ENCODE results near the gene UQCC3. TPM values are rescaled to one million over a fixed set of nuclear protein-coding genes. Genes with fewer than 3 reads are reported as not detected.
A peak's percentile ranks its signal among the peaks of the same experiment; 100 is the strongest.
"Not testable (repeated sequence)": the region's sequence is repeated elsewhere in the genome, so short reads cannot be mapped to it uniquely, and the experiment has no call there.

The UQCC3 gene
- total RNA-seq, 2 experiments from 2014 or later: 6.7 to 7.4 TPM

DNA sequence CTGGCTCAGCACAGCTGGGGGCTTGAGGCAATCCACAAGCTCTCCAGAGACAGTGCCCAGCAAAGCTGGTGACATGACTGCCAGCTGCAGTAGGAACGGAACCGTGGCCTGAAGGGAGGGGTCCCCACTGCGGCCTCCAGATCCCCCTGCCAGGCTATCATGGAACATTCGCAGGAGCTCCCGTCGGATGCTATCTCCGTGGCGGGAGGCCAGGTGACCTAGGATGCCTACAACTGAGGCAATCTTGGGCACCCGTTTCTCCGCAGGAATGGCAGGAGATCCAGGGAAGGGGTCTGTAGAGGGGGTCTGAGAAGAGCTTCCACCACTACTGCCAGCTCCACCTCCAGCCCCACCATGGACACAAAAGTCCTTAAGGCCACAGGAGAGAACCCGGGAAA, 22.5 kb upstream of the UQCC3 start:
- Mint-ChIP-seq H3K36me3 (ENCODE audit: low read depth) (peaks cover 24% of the 10 kb centered on the region), H3K9me3 (no peaks in the 10 kb centered on the region), H3K4me1 (peaks cover 43% of the 10 kb centered on the region), H3K4me3 (no peak overlapping the region), H3K27me3 (no peaks in the 10 kb centered on the region), H3K27ac (no peak overlapping the region)
- ChIA-PET CTCF (interaction anchor here (0.9 to 1.4 kb wide), 7 partner anchors 8 to 38 kb away, joined by 3 to 5 read pairs (median 4); partner anchors contain the start of genes ROM1 and UQCC3), POLR2A (no interaction called here)
- DNase-seq: no peak

DNA sequence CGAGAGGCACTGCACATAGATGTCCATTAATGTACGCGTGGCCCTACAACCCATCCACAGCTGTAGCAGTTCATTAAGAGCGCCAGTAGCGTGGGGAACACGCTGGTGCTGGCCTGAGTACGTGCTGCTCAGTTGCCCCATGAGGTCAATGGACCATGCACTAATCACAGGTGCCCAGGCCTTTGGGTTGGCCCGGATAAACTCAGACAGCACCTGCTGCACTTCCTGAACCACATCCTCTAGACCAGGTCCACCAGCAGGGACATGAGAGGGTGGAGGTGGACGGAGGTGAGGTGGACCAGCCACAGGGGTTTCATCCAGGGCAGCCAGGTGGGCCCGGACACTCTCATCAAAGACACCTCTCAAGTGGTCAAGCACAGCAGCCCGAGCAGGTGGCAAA, 22.0 kb upstream of the UQCC3 start:
- Mint-ChIP-seq H3K27ac (no peak overlapping the region), H3K27me3 (no peaks in the 10 kb centered on the region), H3K9me3 (no peaks in the 10 kb centered on the region), H3K4me1 (peaks cover 44% of the 10 kb centered on the region), H3K36me3 (ENCODE audit: low read depth) (peaks cover 19% of the 10 kb centered on the region), H3K4me3 (no peak overlapping the region)
- ChIA-PET POLR2A (interaction anchor here (0.6 to 0.7 kb wide), 3 partner anchors 23 to 68 kb away, joined by 3 to 5 read pairs (median 4); no protein-coding TSS in a partner anchor), CTCF (interaction anchor here (1.0 to 1.3 kb wide), 5 partner anchors 9 to 106 kb away, joined by 3 to 5 read pairs (median 3); partner anchors contain the start of genes ROM1 and UQCC3)
- DNase-seq: no peak

DNA sequence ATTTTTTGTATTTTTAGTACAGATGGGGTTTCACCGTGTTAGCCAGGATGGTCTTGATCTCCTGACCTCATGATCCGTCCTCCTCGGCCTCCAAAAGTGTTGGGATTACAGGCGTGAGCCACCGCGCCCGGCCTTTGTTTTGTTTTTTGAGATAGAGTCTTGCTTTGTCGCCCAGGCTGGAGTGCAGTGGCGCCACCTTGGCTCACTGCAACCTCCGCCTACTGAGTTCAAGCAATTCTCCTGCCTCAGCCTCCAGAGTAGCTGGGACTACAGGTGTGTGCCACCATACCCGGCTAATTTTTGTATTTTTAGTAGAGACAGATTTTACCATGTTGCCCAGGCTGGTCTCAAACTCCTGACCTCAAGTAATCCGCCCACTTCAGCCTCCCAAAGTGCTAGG, 21.2 kb upstream of the UQCC3 start:
- H3K4me1 Mint-ChIP-seq: peaks cover 38% of the 10 kb centered on the region
- H3K4me3 Mint-ChIP-seq, DNase-seq, H3K9me3 Mint-ChIP-seq, H3K27me3 Mint-ChIP-seq: not testable (repeated sequence)
- peak overlapping the region; percentile 66 for H3K27ac Mint-ChIP-seq
- H3K36me3 Mint-ChIP-seq (ENCODE audit: low read depth): peaks cover 15% of the 10 kb centered on the region
- ChIA-PET CTCF (interaction anchor here (0.6 to 1.3 kb wide), 5 partner anchors 12 to 107 kb away, joined by 3 to 5 read pairs (median 3); partner anchors contain the start of genes LBHD1 and ROM1), POLR2A (interaction anchor here (0.6 kb wide), 1 partner anchor 69 kb away, joined by 3 read pairs; no protein-coding TSS in a partner anchor)

DNA sequence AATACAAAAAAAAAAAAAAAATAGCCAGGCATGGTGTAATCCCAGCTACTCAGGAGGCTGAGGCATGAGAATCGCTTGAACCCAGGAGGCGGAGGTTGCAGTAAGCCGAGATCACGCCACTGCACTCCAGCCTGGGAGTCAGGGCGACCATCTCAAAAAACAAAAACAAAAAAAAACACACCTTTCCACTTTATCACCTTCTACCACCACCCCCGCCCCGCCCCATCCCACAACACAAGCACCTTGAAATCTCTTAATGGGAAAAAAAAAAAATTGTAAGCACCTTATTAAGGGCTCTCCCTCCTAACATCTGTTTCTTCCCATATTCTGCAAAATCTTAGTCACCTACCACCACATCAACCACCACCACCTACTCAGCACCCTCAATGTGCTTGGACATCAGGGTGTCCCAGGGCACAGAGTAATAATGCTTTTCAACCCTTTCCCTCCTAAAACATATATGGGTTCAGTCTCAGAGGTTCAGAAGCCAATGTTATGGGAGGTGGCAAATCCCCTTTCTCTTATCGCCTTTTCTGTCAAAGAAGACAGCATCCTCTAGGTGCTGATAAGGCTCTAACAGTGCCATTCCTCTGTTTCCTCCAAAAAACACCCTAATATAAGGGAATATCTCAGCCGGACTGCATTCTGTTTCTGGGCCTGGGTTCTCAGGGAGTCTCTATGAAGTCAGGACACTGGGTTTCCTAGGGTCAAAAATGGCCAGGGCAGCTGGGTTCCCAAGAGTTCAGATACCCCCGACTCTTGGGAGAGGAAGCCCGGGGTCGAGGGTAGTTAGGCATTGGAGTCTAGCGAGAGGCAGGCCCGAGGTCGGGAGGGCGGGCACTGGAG, 19.1 kb upstream of the UQCC3 start:
- no peak for DNase-seq
- no peaks in the 10 kb centered on the region for H3K27me3 Mint-ChIP-seq
- CTCF ChIA-PET: interaction anchor here (1.0 to 1.1 kb wide), 5 partner anchors 12 to 119 kb away, joined by 3 to 4 read pairs (median 3); partner anchors contain the start of genes C11orf98, CSKMT and TAF6L
- H3K4me1 Mint-ChIP-seq: peaks cover 27% of the 10 kb centered on the region
- peaks cover 11% of the 10 kb centered on the region for H3K36me3 Mint-ChIP-seq (ENCODE audit: low read depth)
- POLR2A ChIA-PET: interaction anchor here (0.6 to 1.0 kb wide), 4 partner anchors 12 to 1545 kb away, joined by 3 to 13 read pairs (median 3); partner anchors contain the start of genes C11orf98 and CSKMT
- H3K4me3 Mint-ChIP-seq: peak overlapping the region; percentile 91
- H3K9me3 Mint-ChIP-seq: no peaks in the 10 kb centered on the region
- H3K27ac Mint-ChIP-seq: peak overlapping the region; percentile 91

DNA sequence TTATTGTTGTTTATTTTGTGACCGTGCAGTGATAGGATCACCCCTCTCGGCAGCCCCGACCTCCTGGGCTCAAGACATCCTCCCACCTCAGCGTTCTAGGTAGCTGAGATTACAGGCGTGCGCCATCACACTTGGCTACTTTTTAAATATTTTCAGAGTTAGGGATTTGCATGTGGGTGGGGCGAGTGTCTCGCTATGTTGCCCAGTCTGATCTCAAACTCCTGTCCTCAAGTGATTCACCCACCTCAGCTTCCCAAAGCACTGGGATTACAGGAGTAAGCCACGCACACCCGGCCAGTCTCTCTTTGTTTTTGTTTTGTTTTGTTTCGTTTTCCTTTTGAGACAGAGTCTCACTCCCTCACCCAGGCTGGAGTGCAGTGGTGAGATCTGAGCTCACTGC, 17.2 kb upstream of the UQCC3 start:
- peak overlapping the region; percentile 91 for H3K4me3 Mint-ChIP-seq
- no peaks in the 10 kb centered on the region for H3K9me3 Mint-ChIP-seq
- ChIA-PET POLR2A (interaction anchor here (2.4 kb wide), 1 partner anchor 11 kb away, joined by 14 read pairs; the partner anchor contains the start of genes C11orf98 and CSKMT), CTCF (interaction anchor here (1.1 to 2.5 kb wide), 8 partner anchors 10 to 132 kb away, joined by 3 to 10 read pairs (median 5); partner anchors contain the start of genes C11orf98, CSKMT and TUT1)
- H3K27ac Mint-ChIP-seq: peak overlapping the region; percentile 77
- no peak for DNase-seq
- peaks cover 27% of the 10 kb centered on the region for H3K4me1 Mint-ChIP-seq
- peaks cover 7% of the 10 kb centered on the region for H3K36me3 Mint-ChIP-seq (ENCODE audit: low read depth)
- no peaks in the 10 kb centered on the region for H3K27me3 Mint-ChIP-seq

DNA sequence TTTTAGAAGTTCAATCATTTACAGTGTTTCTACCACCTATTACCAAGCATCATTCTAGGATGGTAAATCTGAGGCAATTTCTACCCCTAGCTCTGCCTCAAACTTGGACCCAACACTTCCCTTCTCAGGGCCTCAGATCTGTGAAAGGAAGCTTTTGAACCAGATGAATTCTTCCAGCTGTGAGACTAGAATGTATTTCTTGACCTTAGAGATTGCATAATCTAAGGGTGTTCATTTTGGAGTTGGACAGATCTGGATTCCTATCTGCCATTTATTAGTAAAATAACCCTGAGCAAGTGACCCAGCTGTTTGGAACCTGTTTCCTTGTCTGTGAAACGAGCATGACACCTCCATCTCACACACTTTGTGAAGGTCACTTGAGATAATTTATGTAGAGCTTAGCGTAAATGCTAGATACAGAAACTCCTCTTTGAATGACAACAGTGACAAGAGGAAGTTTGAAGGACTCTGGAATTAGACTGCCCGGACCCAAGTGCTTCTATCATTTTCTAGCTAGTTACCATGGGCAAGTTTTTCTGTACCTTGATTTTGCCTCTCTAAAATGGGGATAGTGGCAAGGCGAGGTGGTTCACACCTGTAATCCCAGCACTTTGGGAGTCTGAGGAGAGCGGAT, 14.6 kb upstream of the UQCC3 start:
- ChIA-PET CTCF (interaction anchor here (0.5 to 1.6 kb wide), 7 partner anchors 8 to 205 kb away, joined by 3 to 7 read pairs (median 4); partner anchors contain the start of genes C11orf98 and CSKMT), POLR2A (interaction anchor here (1.3 kb wide), 1 partner anchor 8 kb away, joined by 7 read pairs; the partner anchor contains the start of genes C11orf98 and CSKMT)
- no peak for DNase-seq
- no peaks in the 10 kb centered on the region for H3K9me3 Mint-ChIP-seq
- H3K4me1 Mint-ChIP-seq: peaks cover 17% of the 10 kb centered on the region
- H3K27ac Mint-ChIP-seq: no peak overlapping the region
- H3K4me3 Mint-ChIP-seq: no peak overlapping the region
- H3K27me3 Mint-ChIP-seq: no peaks in the 10 kb centered on the region
- peaks cover 6% of the 10 kb centered on the region for H3K36me3 Mint-ChIP-seq (ENCODE audit: low read depth)

DNA sequence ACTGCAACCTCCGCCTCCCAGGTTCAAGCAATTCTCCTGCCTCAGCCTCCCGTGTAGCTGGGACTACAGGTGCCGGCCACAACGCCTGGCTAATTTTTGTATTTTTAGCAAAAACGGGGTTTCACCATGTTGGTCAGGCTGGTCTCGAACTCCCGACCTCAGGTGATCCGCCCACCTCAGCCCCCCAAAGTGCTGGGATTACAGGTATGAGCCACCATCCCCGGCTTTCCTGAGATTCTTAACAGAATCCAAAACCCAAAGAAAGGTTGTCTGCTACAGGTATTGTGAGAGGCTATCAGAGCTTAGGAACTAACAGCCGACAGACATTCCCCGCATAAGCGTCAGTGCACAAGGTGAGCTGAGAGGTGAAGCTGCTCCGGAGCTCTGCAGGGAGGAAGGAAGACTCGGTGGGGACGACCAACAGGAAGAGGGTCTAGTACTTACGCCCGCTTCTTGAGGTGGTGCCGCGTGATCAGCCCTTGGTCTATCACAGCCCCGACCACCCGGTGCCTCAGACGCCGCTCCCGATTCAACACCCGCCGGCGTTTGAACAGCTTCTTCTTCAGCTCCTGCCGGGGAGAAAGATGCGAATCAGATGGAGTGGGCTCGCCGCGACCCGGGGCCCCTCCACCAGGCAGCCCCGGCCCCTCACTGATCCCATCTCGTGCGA, 6.9 kb upstream of the UQCC3 start:
- no peaks in the 10 kb centered on the region for H3K9me3 Mint-ChIP-seq
- H3K4me3 Mint-ChIP-seq: peak overlapping the region; percentile 98
- DNase-seq: peak; percentile 66
- CTCF ChIA-PET: interaction anchor here (0.7 to 3.0 kb wide), 21 partner anchors 8 to 270 kb away, joined by 3 to 17 read pairs (median 4); partner anchors contain the start of genes EML3, INTS5, MTA2 and SLC3A2
- H3K27me3 Mint-ChIP-seq: no peaks in the 10 kb centered on the region
- H3K27ac Mint-ChIP-seq: peak overlapping the region; percentile 93
- H3K4me1 Mint-ChIP-seq: peaks cover 35% of the 10 kb centered on the region
- peaks cover 48% of the 10 kb centered on the region for H3K36me3 Mint-ChIP-seq (ENCODE audit: low read depth)
- POLR2A ChIA-PET: interaction anchor here (0.6 to 1.8 kb wide), 22 partner anchors 8 to 213 kb away, joined by 3 to 14 read pairs (median 6); partner anchors contain the start of genes B3GAT3, EEF1G, GANAB and INTS5

DNA sequence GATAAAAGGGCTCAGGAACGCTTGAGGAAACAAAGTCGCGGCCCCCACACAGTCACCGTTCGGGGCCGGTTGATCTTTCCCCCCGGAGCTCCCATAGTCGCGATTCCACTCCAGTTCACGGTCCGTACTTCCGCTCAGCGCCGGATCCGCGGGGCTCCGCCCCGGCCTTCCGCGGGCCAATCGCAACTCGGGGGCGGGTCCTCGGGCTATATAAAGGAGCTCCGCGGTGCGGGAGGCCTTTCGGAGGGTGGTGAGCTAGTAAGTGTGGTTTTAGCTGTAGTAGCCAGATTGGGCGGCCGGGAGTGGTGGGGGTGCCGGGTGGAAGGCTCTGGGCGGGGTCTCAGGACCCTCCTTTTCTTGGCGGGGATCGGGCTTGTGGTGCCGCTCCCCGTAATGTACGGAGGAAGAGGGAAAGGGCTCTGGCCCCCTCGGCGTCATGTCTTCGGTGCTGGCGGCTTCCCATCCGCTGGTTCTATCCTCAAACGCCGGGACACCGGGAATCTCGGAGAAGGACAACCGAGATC, 6.3 kb upstream of the UQCC3 start, which contains the start of the genes C11orf98 and CSKMT:
Gene C11orf98 (minus strand): TSS at position 136 of the 524 bp plus-strand sequence. CDS start 41 bp downstream, at position 95.
Gene CSKMT (plus strand): TSS at position 238 of the 524 bp plus-strand sequence. CDS start 568 bp downstream, outside the sequence.
- H3K36me3 Mint-ChIP-seq (ENCODE audit: low read depth): peaks cover 49% of the 10 kb centered on the region
- no peaks in the 10 kb centered on the region for H3K27me3 Mint-ChIP-seq
- H3K27ac Mint-ChIP-seq: peak within 1 kb of the TSS; percentile 93
- ChIA-PET CTCF (interaction anchor here (0.5 to 3.0 kb wide), 22 partner anchors 8 to 271 kb away, joined by 3 to 17 read pairs (median 4); partner anchors contain the start of genes EML3, INTS5, MTA2 and SLC3A2), POLR2A (interaction anchor here (0.6 to 1.8 kb wide), 26 partner anchors 8 to 214 kb away, joined by 3 to 14 read pairs (median 5); partner anchors contain the start of genes B3GAT3, EEF1G, GANAB and INTS5)
- peak within 1 kb of the TSS; percentile 98 for H3K4me3 Mint-ChIP-seq
- peak; percentile 96 for DNase-seq
- H3K9me3 Mint-ChIP-seq: no peaks in the 10 kb centered on the region
- peaks cover 41% of the 10 kb centered on the region for H3K4me1 Mint-ChIP-seq

DNA sequence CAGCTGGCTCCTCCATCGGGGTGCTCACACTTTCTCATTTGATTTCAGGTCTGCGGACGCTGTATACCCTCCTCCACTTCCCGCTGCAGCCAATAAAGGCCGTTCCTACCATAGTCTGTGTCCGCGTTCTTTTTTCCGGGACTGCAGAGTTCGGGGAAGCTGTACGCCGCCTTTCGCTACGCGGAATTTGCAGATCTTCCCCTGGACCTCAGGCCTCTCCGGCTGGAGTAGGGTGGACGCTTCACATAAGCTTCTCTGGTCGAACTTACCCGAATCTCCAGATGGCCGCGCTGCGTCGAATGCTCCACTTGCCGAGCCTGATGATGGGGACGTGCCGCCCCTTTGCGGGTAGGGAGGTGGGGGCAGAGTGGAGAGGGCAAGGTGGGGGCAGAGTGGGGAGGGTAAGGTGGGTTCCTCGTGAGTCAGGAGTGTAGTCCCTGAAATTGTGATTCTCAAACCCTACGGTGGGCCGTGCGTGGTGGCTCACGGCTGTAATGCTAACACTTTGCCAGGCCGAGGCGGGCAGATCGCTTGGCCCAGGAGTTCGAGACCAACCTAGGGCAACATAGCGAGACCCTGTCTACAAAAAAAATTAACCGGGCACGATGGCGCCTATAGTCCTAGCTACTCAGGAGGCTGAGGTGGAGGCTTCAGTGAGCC, 5.7 kb upstream of the UQCC3 start:
- Mint-ChIP-seq H3K9me3 (no peaks in the 10 kb centered on the region), H3K36me3 (ENCODE audit: low read depth) (peaks cover 47% of the 10 kb centered on the region), H3K27me3 (no peaks in the 10 kb centered on the region), H3K27ac (peak overlapping the region; percentile 93), H3K4me1 (peaks cover 45% of the 10 kb centered on the region), H3K4me3 (peak overlapping the region; percentile 98)
- ChIA-PET CTCF (interaction anchor here (0.5 to 3.0 kb wide), 19 partner anchors 8 to 216 kb away, joined by 3 to 17 read pairs (median 4); partner anchors contain the start of genes INTS5, MTA2, SLC3A2 and TUT1), POLR2A (interaction anchor here (0.6 to 1.8 kb wide), 18 partner anchors 9 to 190 kb away, joined by 3 to 14 read pairs (median 7); partner anchors contain the start of genes B3GAT3, GANAB, INTS5 and TUT1)
- peak; percentile 56 for DNase-seq

DNA sequence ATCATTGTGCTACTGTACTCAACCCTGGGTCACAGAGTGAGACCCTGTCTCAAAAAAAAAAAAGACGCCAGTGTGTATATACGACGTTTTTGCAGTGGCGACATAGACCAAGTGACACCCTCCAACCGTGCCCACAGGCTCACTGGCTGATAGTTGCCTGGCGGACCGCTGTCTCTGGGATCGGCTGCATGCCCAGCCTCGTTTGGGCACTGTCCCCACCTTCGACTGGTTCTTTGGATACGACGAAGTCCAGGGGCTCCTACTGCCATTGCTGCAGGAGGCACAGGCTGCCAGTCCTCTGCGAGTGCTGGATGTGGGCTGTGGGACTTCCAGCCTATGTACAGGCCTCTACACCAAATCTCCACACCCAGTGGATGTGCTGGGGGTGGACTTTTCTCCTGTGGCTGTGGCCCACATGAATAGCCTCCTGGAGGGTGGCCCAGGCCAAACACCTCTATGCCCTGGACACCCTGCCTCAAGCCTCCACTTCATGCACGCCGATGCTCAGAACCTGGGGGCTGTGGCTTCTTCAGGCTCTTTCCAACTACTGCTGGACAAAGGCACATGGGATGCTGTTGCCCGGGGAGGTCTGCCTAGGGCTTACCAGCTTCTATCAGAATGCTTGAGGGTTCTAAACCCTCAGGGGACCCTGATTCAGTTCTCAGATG, 5.1 kb upstream of the UQCC3 start:
- Mint-ChIP-seq H3K27me3 (no peaks in the 10 kb centered on the region), H3K36me3 (ENCODE audit: low read depth) (peaks cover 51% of the 10 kb centered on the region), H3K4me1 (peaks cover 49% of the 10 kb centered on the region), H3K4me3 (peak overlapping the region; percentile 98), H3K27ac (peak overlapping the region; percentile 93), H3K9me3 (no peaks in the 10 kb centered on the region)
- CTCF ChIA-PET: interaction anchor here (0.8 to 3.0 kb wide), 8 partner anchors 7 to 215 kb away, joined by 3 to 7 read pairs (median 4); partner anchors contain the start of genes SLC3A2 and TUT1
- POLR2A ChIA-PET: interaction anchor here (1.0 to 1.1 kb wide), 2 partner anchors 59 to 189 kb away, joined by 3 to 7 read pairs; no protein-coding TSS in a partner anchor
- DNase-seq: no peak
